Thyroid gland (tissue), 4 donors: ENCODE measurements around the gene APOL2.
"Not testable (repeated sequence)": the region's sequence is repeated elsewhere in the genome, so short reads cannot be mapped to it uniquely, and the experiment has no call there.

Experiments
- CTCF ChIP-seq, 6 experiments: fragments of 200-600 bp in 3 of 6; fragments of 450-650 bp in 3 of 6; sonication (generic) in 3 of 6; IDR thresholded peaks; one replicate each; pipeline ENCODE4 v1.5.1; 2016 to 2019; ENCODE audit warnings: antibody characterized with exemption in 6 of 6, mild to moderate bottlenecking in 2 of 6, inconsistent platforms in 1 of 6, moderate library complexity in 1 of 6
- POLR2A ChIP-seq, 2 donors: fragments of 450-650 bp; IDR thresholded peaks; one replicate each; pipeline ENCODE4 v1.6.1; 2017; ENCODE audit warnings: antibody characterized with exemption in 2 of 2, mild to moderate bottlenecking in 2 of 2, moderate library complexity in 1 of 2

DNA sequence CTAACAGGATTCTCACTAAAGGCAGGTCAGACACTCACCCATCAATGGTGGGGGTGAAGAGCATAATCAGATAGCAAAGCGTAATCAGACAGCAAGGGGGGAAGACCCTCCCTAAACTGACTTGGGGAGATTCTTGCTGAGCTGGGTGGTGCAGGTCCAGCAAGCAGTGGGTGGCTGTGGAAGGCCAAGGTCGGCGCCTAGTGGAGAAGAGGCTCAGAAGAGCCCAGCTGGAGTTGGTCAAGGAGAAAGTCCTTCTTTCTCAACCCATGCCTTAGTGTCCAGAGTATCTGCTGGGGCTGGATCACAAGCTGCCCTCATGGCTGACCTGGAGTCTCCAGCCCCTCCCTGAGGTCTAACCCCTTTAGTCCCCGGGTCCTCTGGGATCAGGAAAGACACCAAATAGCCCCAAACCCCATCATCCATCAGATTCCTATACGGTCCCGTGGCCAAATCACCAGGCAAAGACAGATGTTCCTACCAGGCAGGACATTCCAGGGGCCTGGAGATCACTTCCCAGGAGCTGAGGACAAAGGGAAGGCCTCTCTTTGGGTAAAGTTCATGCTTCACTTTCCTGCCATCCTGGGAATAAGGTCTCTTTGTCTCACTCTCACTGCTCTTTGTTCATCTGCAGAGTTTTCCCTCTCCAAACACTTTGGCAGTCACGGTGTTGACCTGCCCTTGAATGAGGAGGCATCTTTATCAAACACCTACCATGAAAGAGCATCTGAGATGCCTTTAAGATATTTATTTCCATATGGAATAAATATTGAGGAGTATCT is 24.7 kb upstream of the APOL2 start:
- not testable (repeated sequence) for TF ChIP-seq CTCF, POLR2A (IDR thresholded peaks at IDR 0.05)
